NT2/D1 (cell line): Measurements from ENCODE around the gene ARL5B.

Experiments
- SUZ12 ChIP-seq: IDR thresholded peaks from 2 replicates; pipeline ENCODE4 v1.6.1; 2011; ENCODE audit not compliant: insufficient read length, insufficient read depth; ENCODE audit errors: extremely low read depth
- YY1 ChIP-seq: IDR thresholded peaks from 2 replicates; pipeline ENCODE4 v1.6.1; 2011; ENCODE audit not compliant: insufficient read length, insufficient read depth
- ZNF274 ChIP-seq: IDR thresholded peaks from 2 replicates; pipeline ENCODE4 v1.6.1; 2011; ENCODE audit warnings: mild to moderate bottlenecking, low read depth, low read length

DNA sequence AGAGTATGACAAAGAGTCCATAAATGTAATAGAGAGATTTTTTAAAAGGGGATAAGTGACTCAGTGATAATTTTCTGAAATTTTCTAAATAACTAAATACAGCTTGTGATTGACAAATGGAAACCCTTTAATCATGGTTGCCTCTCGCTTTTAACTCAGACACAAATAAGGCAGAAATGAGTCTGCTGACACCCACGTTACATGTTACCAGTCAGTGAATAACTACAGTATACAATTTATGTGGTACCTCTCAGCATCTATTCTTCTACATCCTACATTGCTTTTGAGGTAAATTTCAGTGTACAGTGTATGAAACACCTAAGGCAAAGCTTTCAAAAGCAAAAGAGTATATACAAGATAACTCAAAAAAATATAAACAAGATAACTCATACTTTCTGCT is 12.1 kb upstream of the ARL5B start:
- TF ChIP-seq YY1 (no peak), ZNF274 (no peak), SUZ12 (no peak)
